ENCODE data around the gene SH3YL1.

Gene SH3YL1

DNA sequence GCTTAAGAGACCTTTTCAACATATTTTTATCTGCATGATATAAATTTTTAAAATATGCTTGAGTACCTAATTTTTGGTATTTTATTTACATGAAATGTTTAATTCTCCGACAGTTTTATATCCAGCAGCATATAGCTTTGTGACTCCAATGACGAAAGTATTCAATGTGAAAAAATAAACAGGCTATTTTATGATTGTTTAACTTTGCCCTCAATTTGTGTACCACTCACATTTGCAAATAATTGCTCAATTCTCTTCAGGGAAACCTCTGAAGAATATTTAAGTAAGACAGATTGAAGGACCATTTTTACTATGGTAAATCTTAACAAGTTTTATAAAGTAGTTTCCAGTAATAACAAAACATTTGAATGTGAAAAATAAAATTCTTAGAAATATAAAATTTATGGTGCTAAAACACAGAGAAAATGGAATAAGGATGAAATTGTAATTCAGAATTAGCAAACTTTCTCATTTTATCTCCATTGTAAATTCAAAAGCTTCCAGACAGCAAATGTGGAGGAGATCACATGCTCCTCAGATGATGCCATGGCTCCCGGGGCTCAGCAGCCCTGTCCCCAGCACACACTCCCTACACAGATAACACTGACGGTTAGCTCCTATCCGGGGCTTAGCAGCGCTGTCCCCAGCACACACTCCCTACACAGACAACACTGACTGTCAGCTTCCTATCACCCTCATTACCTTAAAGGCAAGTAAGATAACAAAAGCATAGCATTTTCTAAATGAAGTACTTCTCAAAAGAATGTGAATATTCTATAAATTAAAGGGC, 39.7 kb downstream of the SH3YL1 start:
- DNase-seq (ENCODE audit: low read depth in 3 of 3): no peak

GRCh38 chr2:223451-223850, 40.4 kb downstream of the SH3YL1 start:
- DNase-seq (ENCODE audit: low read depth in 3 of 3): no peak

DNA sequence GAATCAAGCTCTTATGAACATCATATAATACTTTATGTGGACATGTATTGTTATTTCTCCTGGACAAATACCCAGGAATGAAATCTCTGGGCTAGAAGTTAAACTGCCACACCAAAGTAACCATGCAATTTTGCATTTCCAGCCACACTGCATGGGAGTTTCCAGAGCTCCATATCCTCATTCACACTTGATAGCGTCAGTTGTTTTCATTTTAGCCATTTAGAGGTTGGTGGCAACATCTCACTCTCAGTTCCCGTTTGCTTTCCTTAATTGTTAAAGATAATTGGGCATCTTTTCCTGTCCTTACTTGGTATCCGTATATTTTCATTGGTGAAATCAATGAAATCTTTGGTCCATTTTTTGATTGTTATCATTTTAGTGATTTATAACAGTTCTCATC, 47.8 kb downstream of the SH3YL1 start:
- DNase-seq (ENCODE audit: low read depth in 3 of 3): no peak

GRCh38 chr2:213932-214693, 49.7 kb downstream of the SH3YL1 start:
- no peak for DNase-seq (ENCODE audit: low read depth in 3 of 3)

GRCh38 chr2:211486-212184, 52.2 kb downstream of the SH3YL1 start:
- no peak for DNase-seq (ENCODE audit: low read depth in 3 of 3)

DNA sequence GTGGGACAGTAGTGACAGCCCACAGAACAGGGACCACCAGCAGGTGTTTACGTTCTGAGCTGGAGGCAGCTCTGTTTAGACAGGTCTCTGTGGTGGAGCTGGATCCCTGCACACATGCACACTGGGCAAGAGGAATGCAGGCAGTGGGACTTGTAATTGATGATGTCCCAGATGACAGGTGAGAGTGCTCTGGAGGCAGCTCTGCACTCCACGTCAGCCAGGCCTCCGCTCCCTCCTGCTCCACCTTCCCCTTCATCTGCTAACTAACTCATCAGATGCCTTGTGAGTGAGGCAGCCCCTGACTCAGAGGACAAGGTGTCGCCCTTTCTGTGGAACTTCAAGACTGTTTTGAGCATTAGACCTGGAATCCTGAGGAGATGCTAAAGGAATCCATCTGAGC, 53.2 kb downstream of the SH3YL1 start:
- no peak for DNase-seq (ENCODE audit: low read depth in 3 of 3)

GRCh38 chr2:209470-209869, 54.4 kb downstream of the SH3YL1 start:
- no peak for DNase-seq (ENCODE audit: low read depth in 3 of 3)

DNA sequence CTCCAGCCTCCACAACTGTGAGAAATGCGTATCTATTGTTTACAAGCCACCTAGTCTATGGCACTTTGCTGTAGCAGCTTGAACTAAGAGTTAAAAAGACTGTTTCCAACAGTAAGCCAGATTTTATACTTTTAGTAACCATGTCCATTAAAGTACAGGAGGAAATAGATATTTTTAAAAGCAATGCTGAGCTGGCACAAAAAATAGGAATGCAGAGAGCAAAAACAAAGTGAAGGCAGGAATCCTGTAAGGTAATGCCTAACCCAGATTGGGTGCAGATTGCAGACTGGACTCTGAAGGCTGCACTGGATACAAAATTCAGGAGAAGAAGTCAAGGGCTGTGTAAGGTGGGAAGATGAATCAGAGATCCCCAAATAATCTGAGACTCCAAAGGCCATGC, 55.5 kb downstream of the SH3YL1 start:
- DNase-seq (ENCODE audit: low read depth in 3 of 3): no peak

DNA sequence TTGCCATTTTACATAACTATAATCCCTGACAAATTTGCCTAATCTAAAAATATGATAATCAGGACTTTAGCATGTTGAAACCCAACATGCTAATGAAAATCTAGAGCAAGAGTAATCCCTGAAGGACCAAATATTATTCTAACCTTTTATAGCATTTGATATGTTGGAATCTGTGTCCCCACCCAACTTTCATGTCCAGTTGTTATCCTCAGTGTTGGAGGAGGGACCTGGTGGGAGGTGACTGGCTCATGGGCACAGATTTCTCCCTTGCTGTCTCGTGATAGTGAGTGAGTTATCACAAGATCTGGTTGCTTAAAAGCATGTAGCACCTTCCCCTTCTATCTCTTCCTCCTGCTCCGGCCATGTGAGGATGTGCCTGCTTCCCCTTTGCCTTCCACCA, 59.8 kb downstream of the SH3YL1 start:
- DNase-seq (ENCODE audit: low read depth in 3 of 3): no peak

GRCh38 chr2:203401-203800, 60.4 kb downstream of the SH3YL1 start:
- DNase-seq (ENCODE audit: low read depth in 3 of 3): no peak

DNA sequence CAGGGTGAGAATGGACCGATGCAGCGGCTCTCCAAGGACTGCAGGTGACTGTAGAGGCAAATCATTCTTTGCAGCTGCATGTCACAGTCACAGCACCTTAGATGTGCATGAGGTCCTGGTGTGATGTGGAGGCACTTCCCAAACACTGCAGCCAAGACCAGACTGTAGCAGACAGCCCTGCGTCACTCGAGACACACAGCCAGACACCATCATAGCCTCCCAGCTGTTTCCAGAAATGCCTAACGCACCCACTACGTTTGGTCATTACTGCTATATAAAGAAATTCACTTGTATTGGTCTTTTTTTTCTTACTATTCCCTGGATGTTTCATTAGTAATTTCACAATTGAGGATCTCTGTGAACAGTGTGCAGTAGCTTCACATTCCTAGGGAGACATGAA, 60.9 kb downstream of the SH3YL1 start:
- DNase-seq (ENCODE audit: low read depth in 3 of 3): no peak

GRCh38 chr2:201648-202433, 62.0 kb downstream of the SH3YL1 start:
- DNase-seq (ENCODE audit: low read depth in 3 of 3): no peak

- no peak for DNase-seq (ENCODE audit: low read depth in 3 of 3)
Measured at GRCh38 chr2:199041-199966, 64.5 kb downstream of the SH3YL1 start.

GRCh38 chr2:196406-196805, 67.4 kb downstream of the SH3YL1 start:
- no peak for DNase-seq (ENCODE audit: low read depth in 3 of 3)

DNA sequence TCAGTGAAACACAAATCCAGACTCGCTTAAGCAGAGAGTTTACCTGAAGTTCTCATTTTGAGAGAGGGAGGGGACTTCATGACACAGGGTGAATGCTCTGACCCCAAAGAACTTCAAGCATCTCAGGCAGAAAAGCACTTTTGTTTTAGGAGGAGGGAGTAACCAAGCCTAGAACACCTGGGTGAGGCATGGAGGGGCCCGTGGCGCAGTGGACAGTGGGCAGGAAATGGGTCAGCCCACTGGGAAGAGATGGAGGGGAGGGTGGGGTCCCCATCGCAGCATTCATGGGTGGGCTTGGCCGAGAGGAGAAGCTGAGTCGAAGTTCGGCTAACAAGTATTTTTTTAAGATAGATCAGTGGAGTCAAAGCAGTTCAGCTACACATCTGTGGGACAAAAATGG, 67.9 kb downstream of the SH3YL1 start:
- DNase-seq (ENCODE audit: low read depth in 3 of 3): no peak

- no peak for DNase-seq (ENCODE audit: low read depth in 3 of 3)
Measured at GRCh38 chr2:193141-193671, 70.6 kb downstream of the SH3YL1 start.

GRCh38 chr2:191311-192190, 72.3 kb downstream of the SH3YL1 start:
- DNase-seq (ENCODE audit: low read depth in 3 of 3): no peak

- no peak for DNase-seq (ENCODE audit: low read depth in 3 of 3)
Measured at GRCh38 chr2:187825-188224, 76.0 kb downstream of the SH3YL1 start.

GRCh38 chr2:185221-185620, 78.6 kb downstream of the SH3YL1 start:
- DNase-seq (ENCODE audit: low read depth in 3 of 3): no peak

DNA sequence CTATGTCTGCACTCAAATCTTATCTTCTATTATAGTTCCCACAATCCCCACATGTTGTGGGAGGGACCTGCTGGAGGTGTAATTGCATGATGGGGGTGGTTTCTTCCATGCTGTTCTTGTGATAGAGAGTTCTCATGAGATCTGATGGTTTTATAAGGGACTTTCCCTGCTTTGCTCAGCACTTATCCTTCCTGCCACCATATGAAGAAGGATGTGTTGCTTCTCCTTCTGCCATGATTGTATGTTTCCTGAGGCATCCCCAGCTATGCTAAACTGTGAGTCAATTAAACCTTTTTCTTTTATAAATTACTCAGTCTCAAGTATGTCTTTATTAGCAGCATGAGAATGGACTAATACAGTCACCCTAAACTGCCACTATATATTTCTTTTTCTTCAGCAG, 79.1 kb downstream of the SH3YL1 start:
- no peak for DNase-seq (ENCODE audit: low read depth in 3 of 3)

All from stimulated activated CD4-positive, alpha-beta T cell treated with anti-CD3 and anti-CD28 coated beads, TNF-alpha, amount 100 ng/mL, for 48 hours (primary cell).